ENCODE results near the gene KCNQ1. TPM values are rescaled to one million over a fixed set of nuclear protein-coding genes. Genes with fewer than 3 reads are reported as not detected.

KCNQ1 gene, protein sequence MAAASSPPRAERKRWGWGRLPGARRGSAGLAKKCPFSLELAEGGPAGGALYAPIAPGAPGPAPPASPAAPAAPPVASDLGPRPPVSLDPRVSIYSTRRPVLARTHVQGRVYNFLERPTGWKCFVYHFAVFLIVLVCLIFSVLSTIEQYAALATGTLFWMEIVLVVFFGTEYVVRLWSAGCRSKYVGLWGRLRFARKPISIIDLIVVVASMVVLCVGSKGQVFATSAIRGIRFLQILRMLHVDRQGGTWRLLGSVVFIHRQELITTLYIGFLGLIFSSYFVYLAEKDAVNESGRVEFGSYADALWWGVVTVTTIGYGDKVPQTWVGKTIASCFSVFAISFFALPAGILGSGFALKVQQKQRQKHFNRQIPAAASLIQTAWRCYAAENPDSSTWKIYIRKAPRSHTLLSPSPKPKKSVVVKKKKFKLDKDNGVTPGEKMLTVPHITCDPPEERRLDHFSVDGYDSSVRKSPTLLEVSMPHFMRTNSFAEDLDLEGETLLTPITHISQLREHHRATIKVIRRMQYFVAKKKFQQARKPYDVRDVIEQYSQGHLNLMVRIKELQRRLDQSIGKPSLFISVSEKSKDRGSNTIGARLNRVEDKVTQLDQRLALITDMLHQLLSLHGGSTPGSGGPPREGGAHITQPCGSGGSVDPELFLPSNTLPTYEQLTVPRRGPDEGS
- 10 to 100 TPM; 18.0 to 45.4 (median 32.7) TPM for total RNA-seq

DNA sequence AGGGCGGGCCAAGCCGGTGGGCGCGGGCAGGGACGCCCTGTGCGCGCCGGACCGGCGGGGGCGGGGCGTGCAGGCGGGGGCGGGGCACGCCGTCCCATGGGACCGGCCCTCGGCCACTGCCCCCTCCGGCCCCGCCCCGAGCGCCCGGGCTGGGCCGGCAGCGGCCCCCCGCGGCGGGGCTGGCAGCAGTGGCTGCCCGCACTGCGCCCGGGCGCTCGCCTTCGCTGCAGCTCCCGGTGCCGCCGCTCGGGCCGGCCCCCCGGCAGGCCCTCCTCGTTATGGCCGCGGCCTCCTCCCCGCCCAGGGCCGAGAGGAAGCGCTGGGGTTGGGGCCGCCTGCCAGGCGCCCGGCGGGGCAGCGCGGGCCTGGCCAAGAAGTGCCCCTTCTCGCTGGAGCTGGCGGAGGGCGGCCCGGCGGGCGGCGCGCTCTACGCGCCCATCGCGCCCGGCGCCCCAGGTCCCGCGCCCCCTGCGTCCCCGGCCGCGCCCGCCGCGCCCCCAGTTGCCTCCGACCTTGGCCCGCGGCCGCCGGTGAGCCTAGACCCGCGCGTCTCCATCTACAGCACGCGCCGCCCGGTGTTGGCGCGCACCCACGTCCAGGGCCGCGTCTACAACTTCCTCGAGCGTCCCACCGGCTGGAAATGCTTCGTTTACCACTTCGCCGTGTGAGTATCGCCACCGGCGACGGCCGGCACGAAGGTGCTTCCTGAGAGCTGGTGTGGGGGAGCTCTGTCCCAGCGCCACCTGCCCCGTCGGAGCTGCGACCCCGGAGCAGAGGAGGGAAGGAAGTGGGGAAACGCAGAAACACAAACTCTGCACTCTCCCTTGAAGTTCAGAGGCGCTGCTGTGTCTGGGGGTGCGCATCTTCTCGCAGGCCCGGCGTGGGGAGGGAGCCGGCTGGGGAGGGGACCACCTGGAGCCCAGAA, at the start of gene KCNQ1:
TSS of gene KCNQ1 (plus strand) at position 188 of the 925 bp plus-strand sequence. CDS start at position 279, 91 bp downstream.
- DNase-seq (peak; percentile 83 to 96), ATAC-seq (ENCODE audit: low FRiP score in 2 of 2) (peak; percentile 80 to 84)
- 2% methylated on average over 36 to 48 of the region's 116 CpGs for WGBS, 2 donors

DNA sequence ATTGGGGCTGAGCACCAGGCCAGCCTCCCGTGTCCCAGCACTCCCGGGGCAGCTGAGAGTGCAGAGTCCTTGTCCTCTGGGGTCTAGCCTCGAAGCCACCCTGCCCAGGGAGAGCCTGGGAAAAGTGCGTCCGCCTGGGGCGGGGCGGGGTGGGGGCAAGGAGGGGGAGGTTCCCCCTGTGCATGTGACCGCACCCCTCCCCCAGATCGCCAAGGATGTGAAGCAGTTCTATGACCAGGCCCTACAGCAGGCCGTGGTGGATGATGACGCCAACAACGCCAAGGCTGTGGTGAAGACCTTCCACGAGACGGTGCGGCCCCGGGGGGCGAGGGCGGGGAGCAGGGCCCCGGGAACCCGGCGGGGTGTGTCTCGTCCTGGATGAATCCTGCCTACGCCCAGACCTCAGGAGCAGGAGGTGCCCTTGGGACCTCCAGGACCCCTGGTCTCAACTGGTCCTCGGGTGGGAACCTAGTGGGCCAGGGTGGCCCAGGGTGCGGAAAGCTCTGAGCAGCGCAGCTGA, 49.5 kb upstream of the KCNQ1 start:
- no peak for ATAC-seq (ENCODE audit: low FRiP score in 2 of 2)
- TF ChIP-seq POLR2A (IDR thresholded peaks at IDR 0.05) (no peak), POLR2AphosphoS5 (IDR thresholded peaks at IDR 0.05) (no peak), EP300 (IDR thresholded peaks at IDR 0.05) (no peak)
- TF ChIP-seq, protein P1, sequence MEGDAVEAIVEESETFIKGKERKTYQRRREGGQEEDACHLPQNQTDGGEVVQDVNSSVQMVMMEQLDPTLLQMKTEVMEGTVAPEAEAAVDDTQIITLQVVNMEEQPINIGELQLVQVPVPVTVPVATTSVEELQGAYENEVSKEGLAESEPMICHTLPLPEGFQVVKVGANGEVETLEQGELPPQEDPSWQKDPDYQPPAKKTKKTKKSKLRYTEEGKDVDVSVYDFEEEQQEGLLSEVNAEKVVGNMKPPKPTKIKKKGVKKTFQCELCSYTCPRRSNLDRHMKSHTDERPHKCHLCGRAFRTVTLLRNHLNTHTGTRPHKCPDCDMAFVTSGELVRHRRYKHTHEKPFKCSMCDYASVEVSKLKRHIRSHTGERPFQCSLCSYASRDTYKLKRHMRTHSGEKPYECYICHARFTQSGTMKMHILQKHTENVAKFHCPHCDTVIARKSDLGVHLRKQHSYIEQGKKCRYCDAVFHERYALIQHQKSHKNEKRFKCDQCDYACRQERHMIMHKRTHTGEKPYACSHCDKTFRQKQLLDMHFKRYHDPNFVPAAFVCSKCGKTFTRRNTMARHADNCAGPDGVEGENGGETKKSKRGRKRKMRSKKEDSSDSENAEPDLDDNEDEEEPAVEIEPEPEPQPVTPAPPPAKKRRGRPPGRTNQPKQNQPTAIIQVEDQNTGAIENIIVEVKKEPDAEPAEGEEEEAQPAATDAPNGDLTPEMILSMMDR (IDR thresholded peaks at IDR 0.05) = no peak
- peak in 1 of 2 donors; percentile 83 for DNase-seq
- Histone ChIP-seq H3K9me3 (no peaks in the 10 kb centered on the region), H3K27me3 (no peaks in the 10 kb centered on the region), H3K27ac (no peak overlapping the region), H3K4me3 (no peak overlapping the region), H3K36me3 (peaks cover 11 to 85% (median 75%) of the 10 kb centered on the region in 4 donors), H3K4me1 (peaks cover 20 to 39% (median 21%) of the 10 kb centered on the region in 4 donors)
- WGBS, 2 donors = 87 to 88% methylated on average over 12 to 24 of the region's 26 CpGs

More for the DNA sequence above, at the start of gene KCNQ1:
- H3K27ac ChIP-seq = peak within 1 kb of the TSS; percentile 1 to 87 (median 76)
- H3K4me1 ChIP-seq = peaks cover 25 to 47% (median 31%) of the 10 kb centered on the region in 4 donors
- TF ChIP-seq, protein P1 (IDR thresholded peaks at IDR 0.05) = peak in 3 of 6 experiments; percentile 35 to 51 (median 47)
- peak in 3 of 4 donors; percentile 29 to 79 (median 73) for TF ChIP-seq POLR2A (IDR thresholded peaks at IDR 0.05)
- TF ChIP-seq POLR2AphosphoS5 (IDR thresholded peaks at IDR 0.05) = no peak
- H3K36me3 ChIP-seq = no peaks in the 10 kb centered on the region
- H3K4me3 ChIP-seq = peak within 1 kb of the TSS; percentile 20 to 62 (median 60)
- no peaks in the 10 kb centered on the region for H3K27me3 ChIP-seq
- no peaks in the 10 kb centered on the region for H3K9me3 ChIP-seq

DNA sequence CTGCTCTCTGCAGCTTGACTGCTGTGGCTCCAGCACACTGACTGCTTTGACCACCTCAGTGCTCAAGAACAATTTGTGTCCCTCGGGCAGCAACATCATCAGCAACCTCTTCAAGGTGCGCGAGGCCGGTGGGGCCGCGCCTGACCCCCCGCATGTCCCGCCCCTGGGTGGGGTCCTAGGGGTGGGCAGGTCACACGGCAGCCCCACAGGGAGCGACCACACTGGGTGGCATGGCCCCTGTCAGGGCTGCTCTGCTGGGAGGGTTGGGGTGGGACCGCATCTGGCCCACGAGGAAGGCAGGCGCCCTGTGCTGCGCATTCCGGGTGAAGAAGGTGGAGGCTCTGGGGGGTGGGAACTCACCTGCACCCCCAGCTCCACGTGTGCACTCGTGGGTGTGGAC, 49.0 kb upstream of the KCNQ1 start:
- Histone ChIP-seq H3K36me3 (peaks cover 11 to 80% (median 72%) of the 10 kb centered on the region in 4 donors), H3K9me3 (no peaks in the 10 kb centered on the region), H3K4me1 (peaks cover 14 to 33% (median 17%) of the 10 kb centered on the region in 4 donors), H3K4me3 (no peak overlapping the region), H3K27me3 (no peaks in the 10 kb centered on the region), H3K27ac (no peak overlapping the region)
- TF ChIP-seq POLR2AphosphoS5 (IDR thresholded peaks at IDR 0.05) = no peak
- TF ChIP-seq EP300 (IDR thresholded peaks at IDR 0.05) = no peak
- no peak for TF ChIP-seq POLR2A (IDR thresholded peaks at IDR 0.05)
- TF ChIP-seq, protein P1 (IDR thresholded peaks at IDR 0.05) = no peak
- peak in 1 of 2 donors; percentile 83 for DNase-seq
- no peak for ATAC-seq (ENCODE audit: low FRiP score in 2 of 2)
- 89% methylated on average over 17 of the region's 17 CpGs; no CpG with 5 or more reads in 1 of the 2 donors for WGBS, 2 donors

DNA sequence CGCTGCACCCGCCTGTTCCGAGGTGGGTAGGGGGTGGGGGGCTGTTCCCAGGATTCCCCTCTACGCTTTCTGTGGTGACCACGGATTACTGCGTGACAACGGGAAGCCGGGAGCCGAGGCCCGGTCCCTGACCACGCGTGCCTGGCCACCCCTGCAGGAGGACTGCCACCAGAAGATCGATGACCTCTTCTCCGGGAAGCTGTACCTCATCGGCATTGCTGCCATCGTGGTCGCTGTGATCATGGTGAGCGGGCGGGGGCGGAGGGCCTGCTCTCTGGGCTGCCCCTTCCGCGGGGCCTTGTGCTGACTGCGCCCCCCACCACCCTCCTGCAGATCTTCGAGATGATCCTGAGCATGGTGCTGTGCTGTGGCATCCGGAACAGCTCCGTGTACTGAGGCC, 48.3 kb upstream of the KCNQ1 start:
- ATAC-seq (ENCODE audit: low FRiP score in 2 of 2) (no peak), DNase-seq (peak in 1 of 2 donors; percentile 80)
- no peak for TF ChIP-seq POLR2A (IDR thresholded peaks at IDR 0.05)
- TF ChIP-seq, protein P1 (IDR thresholded peaks at IDR 0.05) = no peak
- TF ChIP-seq EP300 (IDR thresholded peaks at IDR 0.05) = no peak
- TF ChIP-seq POLR2AphosphoS5 (IDR thresholded peaks at IDR 0.05) = no peak
- Histone ChIP-seq H3K36me3 (peaks cover 11 to 73% (median 66%) of the 10 kb centered on the region in 4 donors), H3K27ac (no peak overlapping the region), H3K9me3 (no peaks in the 10 kb centered on the region), H3K4me1 (peaks cover 16 to 33% (median 16%) of the 10 kb centered on the region in 4 donors), H3K4me3 (no peak overlapping the region), H3K27me3 (no peaks in the 10 kb centered on the region)
- 90 to 93% methylated on average over 17 to 24 of the region's 26 CpGs for WGBS, 2 donors

All from upper lobe of left lung (tissue), 6 donors.